Fibroblast of the aortic adventitia (primary cell): ENCODE results near the gene ALX3. TPM values are rescaled to one million over a fixed set of nuclear protein-coding genes. Genes with fewer than 3 reads are reported as not detected.

Experiments
- DNase-seq: peaks from one replicate; pipeline ENCODE4 v3.0.0-alpha.2; 2010; ENCODE audit warnings: low read depth
- H3K4me3 ChIP-seq: 2 replicates; pipeline ENCODE4 v1.5.1; 2011; ENCODE audit warnings: low read depth, mild to moderate bottlenecking, control low read depth, low read length, moderate library complexity
- CTCF ChIP-seq: IDR thresholded peaks from 2 replicates; pipeline ENCODE4 v1.5.1; 2011; ENCODE audit warnings: mild to moderate bottlenecking, low read length, control low read depth, inconsistent platforms; ENCODE audit not compliant: insufficient read depth
- total RNA-seq: library from RNA; depleted of rRNA; stranded (reverse); fragments of >200 nt; gene quantifications from 2 replicates; pipeline ENCODE4 v1.2.3, GENCODE V29; 2012; ENCODE audit warnings: low replicate concordance

Gene ALX3
- total RNA-seq, 1 donor: 0.09 TPM

- TF ChIP-seq CTCF: no peak
- DNase-seq: no peak
- no peak overlapping the region for H3K4me3 ChIP-seq
Measured at GRCh38 chr1:110070282-110070669, 196 bp downstream of the ALX3 start.

- H3K4me3 ChIP-seq: no peak overlapping the region
- no peak for TF ChIP-seq CTCF
- no peak for DNase-seq
Measured at GRCh38 chr1:110069404-110070281, 829 bp downstream of the ALX3 start.

GRCh38 chr1:110068646-110069403, 1.6 kb downstream of the ALX3 start:
- no peak for TF ChIP-seq CTCF
- DNase-seq: peak; percentile 13

GRCh38 chr1:110067893-110068645, 2.4 kb downstream of the ALX3 start:
- no peak overlapping the region for H3K4me3 ChIP-seq
- DNase-seq: no peak
- no peak for TF ChIP-seq CTCF

More at GRCh38 chr1:110068646-110069403, 1.6 kb downstream of the ALX3 start:
- no peak overlapping the region for H3K4me3 ChIP-seq

- H3K4me3 ChIP-seq: no peak overlapping the region
- DNase-seq: no peak
- TF ChIP-seq CTCF: no peak
Measured at GRCh38 chr1:110067479-110067892, 3.0 kb downstream of the ALX3 start.

GRCh38 chr1:110065841-110066240, 4.6 kb downstream of the ALX3 start:
- no peak overlapping the region for H3K4me3 ChIP-seq
- no peak for DNase-seq
- no peak for TF ChIP-seq CTCF
